WERI-Rb-1 (cell line): ENCODE results near the gene PCDHGA8.
"Not testable (repeated sequence)": the region's sequence is repeated elsewhere in the genome, so short reads cannot be mapped to it uniquely, and the experiment has no call there.

Source experiments
- DNase-seq: peaks from one replicate; pipeline ENCODE4 v3.0.0-alpha.2; 2020
- H3K27ac ChIP-seq: fragments of 250-450 bp; sonication (Bioruptor Pico); 2 replicates; pipeline ENCODE4 v1.5.1; 2020; ENCODE audit warnings: mild to moderate bottlenecking, moderate library complexity
- H3K27me3 ChIP-seq: fragments of 250-450 bp; sonication (Bioruptor Pico); 2 replicates; pipeline ENCODE4 v1.5.1; 2021; ENCODE audit warnings: mild to moderate bottlenecking, low read depth, moderate library complexity; ENCODE audit not compliant: insufficient read depth, severe bottlenecking
- H3K36me3 ChIP-seq: fragments of 250-450 bp; sonication (Bioruptor Pico); 2 replicates; pipeline ENCODE4 v1.5.1; 2020; ENCODE audit warnings: mild to moderate bottlenecking, moderate library complexity
- H3K4me3 ChIP-seq: 2 replicates; pipeline ENCODE4 v1.5.1; 2011; ENCODE audit warnings: low read depth, mild to moderate bottlenecking, control low read depth, low read length
- H3K9me3 ChIP-seq: fragments of 250-450 bp; sonication (Bioruptor Pico); 2 replicates; pipeline ENCODE4 v1.5.1; 2021; ENCODE audit warnings: mild to moderate bottlenecking, moderate library complexity; ENCODE audit not compliant: severe bottlenecking
- CTCF ChIP-seq: IDR thresholded peaks from 2 replicates; pipeline ENCODE4 v1.5.1; 2011; ENCODE audit warnings: low read depth, mild to moderate bottlenecking, control low read depth, inconsistent platforms, low read length

The PCDHGA8 gene

GRCh38 chr5:141374627-141375026 lies 17.8 kb upstream of the PCDHGA8 start:
- Histone ChIP-seq H3K36me3 (no peaks in the 10 kb centered on the region), H3K27me3 (no peaks in the 10 kb centered on the region), H3K4me3 (no peak overlapping the region), H3K9me3 (peaks cover 30% of the 10 kb centered on the region), H3K27ac (no peak overlapping the region)
- TF ChIP-seq CTCF = no peak
- DNase-seq = no peak

GRCh38 chr5:141375444-141376155 lies 16.8 kb upstream of the PCDHGA8 start:
- H3K27ac ChIP-seq, DNase-seq, H3K36me3 ChIP-seq, H3K4me3 ChIP-seq, H3K27me3 ChIP-seq: not testable (repeated sequence)
- H3K9me3 ChIP-seq = peaks cover 29% of the 10 kb centered on the region

- TF ChIP-seq CTCF = no peak
- no peak for DNase-seq
- H3K9me3 ChIP-seq = peaks cover 13% of the 10 kb centered on the region
- no peaks in the 10 kb centered on the region for H3K36me3 ChIP-seq
- no peak within 1 kb of the TSS for H3K27ac ChIP-seq
- no peaks in the 10 kb centered on the region for H3K27me3 ChIP-seq
- no peak within 1 kb of the TSS for H3K4me3 ChIP-seq
Measured at GRCh38 chr5:141382469-141383294, 9.8 kb upstream of the PCDHGA8 start, which contains the start of gene PCDHGA7. PCDHGA7 (plus strand) TSS chr5:141382742; CDS start chr5:141382900, 158 bp downstream.

GRCh38 chr5:141383345-141383744 lies 9.1 kb upstream of the PCDHGA8 start:
- TF ChIP-seq CTCF = no peak
- no peaks in the 10 kb centered on the region for H3K27me3 ChIP-seq
- no peak overlapping the region for H3K4me3 ChIP-seq
- no peaks in the 10 kb centered on the region for H3K36me3 ChIP-seq
- no peak for DNase-seq
- H3K9me3 ChIP-seq = peaks cover 13% of the 10 kb centered on the region
- no peak overlapping the region for H3K27ac ChIP-seq

GRCh38 chr5:141384471-141385267 lies 7.8 kb upstream of the PCDHGA8 start:
- Histone ChIP-seq H3K4me3 (no peak overlapping the region), H3K27me3 (no peaks in the 10 kb centered on the region), H3K36me3 (no peaks in the 10 kb centered on the region), H3K9me3 (peaks cover 13% of the 10 kb centered on the region), H3K27ac (no peak overlapping the region)
- no peak for DNase-seq
- TF ChIP-seq CTCF = no peak

GRCh38 chr5:141387557-141388311 lies 4.7 kb upstream of the PCDHGA8 start, which contains the start of gene PCDHGB4:
PCDHGB4 (plus strand) TSS chr5:141387698; CDS start chr5:141387885, 187 bp downstream.
- H3K36me3 ChIP-seq, H3K27me3 ChIP-seq, H3K27ac ChIP-seq, DNase-seq, H3K4me3 ChIP-seq: not testable (repeated sequence)
- peaks cover 11% of the 10 kb centered on the region for H3K9me3 ChIP-seq
